Cardiac fibroblast (primary cell): ENCODE data around the gene ZNHIT2.
A peak's percentile ranks its signal among the peaks of the same experiment; 100 is the strongest.
"Not testable (repeated sequence)": the region's sequence is repeated elsewhere in the genome, so short reads cannot be mapped to it uniquely, and the experiment has no call there.

Experiments used
- DNase-seq, 2 donors: peaks; one replicate each; pipeline versions ENCODE4 v3.0.0 to v3.0.0-alpha.2; 2010; ENCODE audit warnings: low read depth in 2 of 2
- H3K4me3 ChIP-seq, 2 donors: replicated peaks in 1 of 2; 1 replicate in 1 of 2; 2 replicates in 1 of 2; pipeline ENCODE4 v1.5.1; 2011; ENCODE audit warnings: low read depth in 2 of 2, low read length in 2 of 2, mild to moderate bottlenecking in 2 of 2, moderate library complexity in 1 of 2
- TF ChIP-seq, protein P1 (sequence below): IDR thresholded peaks from one replicate; pipeline ENCODE4 v1.5.1; 2011; ENCODE audit warnings: low read depth, mild to moderate bottlenecking, low read length, inconsistent platforms

Gene ZNHIT2

DNA sequence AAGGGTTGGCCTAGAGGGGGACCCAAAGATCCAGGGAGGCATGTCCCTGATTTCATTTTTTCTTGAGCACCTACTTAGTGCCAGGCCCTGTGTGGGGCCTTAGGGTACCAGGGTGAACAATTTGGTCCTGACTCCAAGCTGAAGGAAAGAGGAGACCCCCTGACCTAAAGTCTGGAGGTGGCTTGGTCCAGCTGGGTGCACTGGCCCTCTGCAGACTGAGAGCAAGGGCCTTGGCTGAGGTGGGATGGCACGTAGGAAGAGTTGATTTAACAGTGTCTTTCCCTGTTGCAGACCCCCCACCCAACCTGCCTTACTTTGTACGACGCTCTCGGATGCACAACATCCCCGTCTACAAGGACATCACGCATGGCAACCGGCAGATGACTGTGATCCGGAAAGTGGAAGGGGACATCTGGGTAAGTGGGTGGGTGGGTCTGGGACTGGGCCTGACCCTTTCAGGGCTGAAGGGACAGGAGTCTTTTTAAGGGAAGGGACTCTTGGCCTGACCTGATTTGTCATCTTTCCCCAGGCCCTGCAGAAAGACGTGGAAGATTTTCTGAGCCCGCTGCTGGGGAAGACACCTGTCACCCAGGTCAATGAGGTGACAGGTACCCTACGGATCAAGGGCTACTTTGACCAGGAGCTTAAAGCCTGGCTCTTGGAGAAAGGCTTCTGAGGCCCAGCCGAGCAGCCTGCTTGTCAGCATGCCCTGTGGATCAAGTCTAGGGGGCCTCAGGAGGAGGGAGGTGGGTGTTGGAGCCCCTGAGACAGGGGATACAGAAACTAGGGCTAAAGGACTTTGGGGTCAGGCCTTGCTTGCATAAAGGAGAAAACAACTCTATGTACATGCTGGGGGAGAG, 7.9 kb upstream of the ZNHIT2 start:
- TF ChIP-seq, protein P1, sequence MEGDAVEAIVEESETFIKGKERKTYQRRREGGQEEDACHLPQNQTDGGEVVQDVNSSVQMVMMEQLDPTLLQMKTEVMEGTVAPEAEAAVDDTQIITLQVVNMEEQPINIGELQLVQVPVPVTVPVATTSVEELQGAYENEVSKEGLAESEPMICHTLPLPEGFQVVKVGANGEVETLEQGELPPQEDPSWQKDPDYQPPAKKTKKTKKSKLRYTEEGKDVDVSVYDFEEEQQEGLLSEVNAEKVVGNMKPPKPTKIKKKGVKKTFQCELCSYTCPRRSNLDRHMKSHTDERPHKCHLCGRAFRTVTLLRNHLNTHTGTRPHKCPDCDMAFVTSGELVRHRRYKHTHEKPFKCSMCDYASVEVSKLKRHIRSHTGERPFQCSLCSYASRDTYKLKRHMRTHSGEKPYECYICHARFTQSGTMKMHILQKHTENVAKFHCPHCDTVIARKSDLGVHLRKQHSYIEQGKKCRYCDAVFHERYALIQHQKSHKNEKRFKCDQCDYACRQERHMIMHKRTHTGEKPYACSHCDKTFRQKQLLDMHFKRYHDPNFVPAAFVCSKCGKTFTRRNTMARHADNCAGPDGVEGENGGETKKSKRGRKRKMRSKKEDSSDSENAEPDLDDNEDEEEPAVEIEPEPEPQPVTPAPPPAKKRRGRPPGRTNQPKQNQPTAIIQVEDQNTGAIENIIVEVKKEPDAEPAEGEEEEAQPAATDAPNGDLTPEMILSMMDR, result no peak
- no peak for DNase-seq
- H3K4me3 ChIP-seq, result no peak overlapping the region

DNA sequence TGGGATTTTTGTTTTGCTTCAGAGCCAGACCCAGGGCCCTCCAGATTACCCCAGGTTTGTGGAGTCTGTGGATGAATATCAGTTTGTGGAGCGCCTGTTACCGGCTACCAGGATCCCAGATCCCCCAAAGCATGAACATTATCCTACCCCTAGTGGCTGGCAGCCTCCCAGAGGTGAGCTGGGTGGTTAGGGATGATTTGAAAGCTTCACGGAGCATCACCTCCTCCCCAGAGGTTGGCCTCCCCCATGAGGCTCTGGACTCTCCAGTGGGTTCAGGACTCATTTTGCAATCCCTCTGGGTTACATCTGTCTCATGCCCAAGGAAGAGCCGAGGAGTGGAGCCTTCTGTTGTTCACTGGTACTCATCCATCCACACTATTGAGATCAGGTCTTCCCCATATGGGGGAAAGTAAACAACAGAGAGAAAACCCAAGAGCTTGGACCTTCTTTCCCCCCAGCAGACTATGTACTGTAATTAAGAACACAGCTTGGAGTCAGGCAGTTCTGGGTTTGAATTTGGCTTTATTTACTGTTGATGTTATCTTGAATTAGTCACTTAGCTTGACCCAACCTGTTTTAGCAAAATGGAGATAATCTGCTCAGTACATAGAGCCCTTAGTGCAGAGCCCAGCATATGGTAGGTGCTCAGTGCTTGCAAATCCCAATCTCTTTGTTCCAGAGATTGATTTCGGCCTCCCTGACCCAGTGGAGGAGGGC, 7.1 kb upstream of the ZNHIT2 start:
- TF ChIP-seq, protein P1, result no peak
- DNase-seq, result no peak
- no peak overlapping the region for H3K4me3 ChIP-seq

DNA sequence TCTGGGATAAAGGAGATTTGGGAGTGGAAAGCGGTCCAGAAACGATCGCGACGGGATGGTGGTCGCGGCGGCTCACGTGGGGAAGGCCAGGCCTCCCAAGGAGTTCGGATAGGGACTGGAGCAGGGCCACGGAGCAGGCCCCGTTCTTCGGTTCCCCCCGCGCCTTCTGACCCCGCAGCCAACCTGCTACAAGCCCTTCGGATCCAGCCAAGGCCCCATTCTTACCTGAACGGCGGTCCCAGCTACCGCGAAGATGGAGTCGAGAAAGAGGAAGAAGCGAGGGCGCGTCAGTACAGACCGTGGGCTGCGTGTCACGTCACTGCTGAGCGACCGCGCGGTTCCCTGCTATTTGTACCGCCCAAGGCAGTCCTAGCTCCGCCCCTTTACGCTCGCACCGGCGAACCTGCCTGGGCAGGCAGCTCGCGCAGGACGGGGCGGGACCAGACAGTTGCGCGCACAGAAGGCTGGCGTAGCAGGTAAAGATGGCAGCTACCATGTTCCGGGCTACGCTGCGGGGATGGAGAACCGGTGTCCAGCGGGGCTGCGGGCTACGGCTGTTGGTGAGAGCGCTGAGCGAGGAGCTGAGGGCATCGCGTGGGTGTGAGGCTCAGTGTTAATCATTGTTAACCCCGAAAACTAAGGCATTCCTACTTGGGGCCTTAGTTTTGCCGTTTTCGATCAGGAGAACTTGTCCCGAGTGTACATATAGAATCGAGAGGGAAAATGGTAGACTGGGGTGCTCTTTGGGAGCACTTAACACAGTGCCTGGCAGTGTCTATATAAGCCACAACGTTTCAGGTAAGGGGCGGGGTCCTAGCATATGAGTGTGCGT, 4.6 kb upstream of the ZNHIT2 start, which contains the start of the genes FAU and MRPL49:
Gene FAU, minus strand, starts transcription at position 270 of the 832 bp plus-strand sequence. CDS start 321 bp downstream, outside the sequence.
Gene MRPL49, plus strand, starts transcription at position 457 of the 832 bp plus-strand sequence. Its CDS starts 26 bp downstream, at position 483.
- peak; percentile 97 to 98 for DNase-seq
- TF ChIP-seq, protein P1, result no peak
- H3K4me3 ChIP-seq, result peak within 1 kb of the TSS; percentile 92 to 96

DNA sequence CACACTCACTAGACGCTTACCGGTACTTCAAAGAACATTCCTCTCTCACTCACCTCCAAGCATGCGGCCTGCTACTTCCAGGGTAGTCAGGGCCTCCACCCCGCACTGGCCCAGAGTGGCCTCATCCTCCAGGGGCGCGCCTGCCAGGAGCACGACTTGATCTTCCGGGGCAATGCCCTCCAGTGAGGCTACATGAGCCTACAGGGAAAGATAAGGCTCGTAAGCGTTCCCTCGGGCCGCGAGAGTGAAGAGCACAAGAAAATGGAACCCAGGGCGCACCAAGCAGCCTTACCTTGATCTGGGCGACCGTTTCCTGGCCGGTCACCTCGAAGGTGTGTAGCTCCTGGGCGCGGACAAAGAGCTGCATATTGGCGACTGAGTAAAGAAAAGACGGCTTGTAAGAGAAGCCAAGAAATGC, 4.0 kb upstream of the ZNHIT2 start:
- TF ChIP-seq, protein P1, result no peak
- DNase-seq, result peak in 1 of 2 donors; percentile 11

DNA sequence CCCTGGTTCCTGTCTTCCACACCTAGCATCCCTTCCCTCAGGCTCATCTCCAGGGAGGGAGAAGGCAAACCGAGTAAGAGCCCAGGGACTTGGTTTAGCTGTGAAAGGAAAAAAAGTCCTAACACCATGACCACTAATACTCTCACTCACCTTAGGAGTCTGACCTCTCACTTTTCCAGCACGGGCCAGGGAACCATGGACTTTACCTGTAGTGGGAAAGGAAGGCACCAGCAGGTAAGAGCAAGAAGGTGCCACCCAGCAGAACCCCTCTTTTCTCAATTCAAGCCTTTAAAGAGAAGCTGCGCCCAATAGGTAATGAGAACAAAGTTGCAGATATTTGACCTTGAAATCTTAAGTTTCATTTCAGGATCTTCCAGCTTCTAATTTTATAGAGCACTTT, 3.3 kb upstream of the ZNHIT2 start:
- TF ChIP-seq, protein P1, result no peak
- peak overlapping the region in 1 of 2 donors; percentile 96 for H3K4me3 ChIP-seq
- DNase-seq, result no peak

More for the DNA sequence above, 4.0 kb upstream of the ZNHIT2 start:
- peak overlapping the region; percentile 92 to 96 for H3K4me3 ChIP-seq

DNA sequence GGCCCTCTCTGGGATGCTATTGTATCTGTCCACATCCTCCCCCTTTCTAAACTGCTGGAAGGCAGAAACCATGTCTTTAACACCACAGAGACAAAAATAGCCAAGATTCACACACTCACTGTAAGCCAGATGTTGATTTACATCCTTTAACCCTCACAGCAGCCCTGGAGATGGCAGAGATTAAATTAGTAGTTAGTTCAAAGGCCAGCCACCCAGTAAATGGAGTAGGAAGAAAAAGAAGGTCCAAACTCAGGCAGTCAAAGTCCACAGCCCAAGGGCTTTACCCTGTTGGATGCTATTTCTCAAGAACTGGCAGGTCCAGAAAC, 2.1 kb upstream of the ZNHIT2 start:
- DNase-seq, result no peak
- no peak overlapping the region for H3K4me3 ChIP-seq
- TF ChIP-seq, protein P1, result no peak

DNA sequence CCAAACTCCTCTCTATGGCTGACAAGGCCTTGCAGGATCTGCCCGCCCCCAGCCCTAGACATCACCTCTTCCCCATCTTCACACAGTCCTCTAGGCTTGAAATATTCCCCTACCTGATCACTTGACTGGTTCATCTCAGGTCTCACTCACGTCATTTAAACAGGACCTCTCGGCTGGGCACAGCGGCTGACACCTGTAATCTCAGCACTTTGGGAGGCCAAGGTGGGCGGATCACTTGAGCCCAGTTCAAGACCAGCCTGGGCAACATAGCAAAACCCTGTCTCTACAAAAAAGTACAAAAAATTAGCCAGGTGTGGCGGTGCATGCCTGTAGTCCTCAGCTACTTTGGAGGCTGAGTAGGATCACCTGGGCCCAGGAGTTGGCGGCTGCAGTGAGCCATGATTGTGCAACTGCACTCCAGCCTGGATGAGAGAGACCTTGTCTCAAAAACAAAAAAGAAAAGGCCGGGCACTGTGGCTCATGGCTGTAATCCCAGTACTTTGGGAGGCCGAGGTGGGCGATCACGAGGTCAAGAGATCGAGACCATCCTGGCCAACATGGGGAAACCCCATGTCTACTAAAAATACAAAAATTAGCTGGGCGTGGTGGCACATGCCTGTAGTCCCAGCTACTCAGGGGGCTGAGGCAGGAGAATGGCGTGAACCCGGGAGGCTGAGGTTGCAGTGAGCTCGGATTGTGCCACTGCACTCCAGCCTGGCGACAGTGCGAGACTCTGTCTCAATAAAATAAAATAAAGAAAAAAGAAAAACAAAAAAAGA, 1.6 kb upstream of the ZNHIT2 start:
- not testable (repeated sequence) for DNase-seq, H3K4me3 ChIP-seq
